H9 (cell line): ENCODE results near the gene CABLES1. TPM values are rescaled to one million over a fixed set of nuclear protein-coding genes. Genes with fewer than 3 reads are reported as not detected.

Experiments used
- DNase-seq: peaks from one replicate; pipeline ENCODE4 v3.0.0-alpha.2; 2017
- H2AFZ ChIP-seq: one replicate; pipeline ENCODE4 v1.6.1; 2013; ENCODE audit warnings: mild to moderate bottlenecking, low read length, control low read depth, moderate library complexity
- H2AK5ac ChIP-seq: 2 replicates; pipeline ENCODE4 v1.6.1; 2013; ENCODE audit warnings: low read length, control low read depth, mixed read lengths; ENCODE audit not compliant: insufficient read length
- H2BK120ac ChIP-seq: one replicate; pipeline ENCODE4 v1.6.1; 2013; ENCODE audit warnings: low read depth, mild to moderate bottlenecking, low read length, control low read depth, inconsistent platforms; ENCODE audit not compliant: poor library complexity, severe bottlenecking
- H2BK12ac ChIP-seq: 2 replicates; pipeline ENCODE4 v1.6.1; 2013; ENCODE audit warnings: low read length, control low read depth, mixed read lengths, low read depth; ENCODE audit not compliant: insufficient read length
- H2BK15ac ChIP-seq: 2 replicates; pipeline ENCODE4 v1.6.1; 2013; ENCODE audit warnings: low read depth, low read length, control low read depth
- H2BK20ac ChIP-seq: one replicate; pipeline ENCODE4 v1.6.1; 2013; ENCODE audit warnings: low read depth, mild to moderate bottlenecking, low read length, control low read depth, inconsistent platforms; ENCODE audit not compliant: poor library complexity, severe bottlenecking
- H2BK5ac ChIP-seq: 2 replicates; pipeline ENCODE4 v1.6.1; 2013; ENCODE audit warnings: low read length, control low read depth, mixed read lengths; ENCODE audit not compliant: insufficient read length
- H3K14ac ChIP-seq: 2 replicates; pipeline ENCODE4 v1.6.1; 2013; ENCODE audit warnings: low read length, control low read depth; ENCODE audit not compliant: insufficient read depth
- H3K18ac ChIP-seq: 2 replicates; pipeline ENCODE4 v1.6.1; 2013; ENCODE audit warnings: low read depth, mild to moderate bottlenecking, mixed read lengths, low read length, control low read depth; ENCODE audit not compliant: insufficient read length
- H3K23ac ChIP-seq: 2 replicates; pipeline ENCODE4 v1.6.1; 2013; ENCODE audit warnings: low read length, control low read depth, mixed read lengths, low read depth; ENCODE audit not compliant: insufficient read length
- H3K23me2 ChIP-seq: 2 replicates; pipeline ENCODE4 v1.6.1; 2013; ENCODE audit warnings: low read depth, mild to moderate bottlenecking, mixed read lengths, low read length, control low read depth; ENCODE audit not compliant: insufficient read length, poor library complexity, severe bottlenecking
- H3K27ac ChIP-seq: 2 replicates; pipeline ENCODE4 v1.5.1; 2013; ENCODE audit warnings: low read length, control low read depth, mixed read lengths, low read depth; ENCODE audit not compliant: insufficient read length
- H3K27me3 ChIP-seq: 2 replicates; pipeline ENCODE4 v1.6.1; 2013; ENCODE audit warnings: low read length, control low read depth, inconsistent platforms; ENCODE audit not compliant: insufficient read depth
- H3K4ac ChIP-seq: 2 replicates; pipeline ENCODE4 v1.6.1; 2013; ENCODE audit warnings: low read depth, mild to moderate bottlenecking, control low read depth, inconsistent platforms, low read length, moderate library complexity
- H3K4me1 ChIP-seq: 2 replicates; pipeline ENCODE4 v1.6.1; 2013; ENCODE audit warnings: low read length, control low read depth, inconsistent platforms; ENCODE audit not compliant: insufficient read depth
- H3K4me2 ChIP-seq: 2 replicates; pipeline ENCODE4 v1.6.1; 2013; ENCODE audit warnings: low read length, control low read depth, mixed read lengths; ENCODE audit not compliant: insufficient read length, insufficient read depth
- H3K56ac ChIP-seq: 2 replicates; pipeline ENCODE4 v1.6.1; 2013; ENCODE audit warnings: low read depth, mild to moderate bottlenecking, mixed read lengths, low read length, control low read depth; ENCODE audit not compliant: insufficient read length
- H3K79me1 ChIP-seq: 2 replicates; pipeline ENCODE4 v1.6.1; 2013; ENCODE audit warnings: low read depth, mild to moderate bottlenecking, moderate library complexity, low read length, control low read depth, inconsistent platforms; ENCODE audit not compliant: insufficient read depth, poor library complexity, severe bottlenecking
- H3K79me2 ChIP-seq: 2 replicates; pipeline ENCODE4 v1.6.1; 2013; ENCODE audit warnings: low read length, control low read depth, inconsistent platforms; ENCODE audit not compliant: insufficient read depth
- H3K9ac ChIP-seq: 2 replicates; pipeline ENCODE4 v1.6.1; 2013; ENCODE audit warnings: low read length, control low read depth, mixed read lengths; ENCODE audit not compliant: insufficient read length; ENCODE audit errors: extremely low read depth
- H3K9me3 ChIP-seq: one replicate; pipeline ENCODE4 v1.6.1; 2013; ENCODE audit warnings: low read depth, low read length, inconsistent platforms; ENCODE audit not compliant: control insufficient read depth
- H3T11ph ChIP-seq: one replicate; pipeline ENCODE4 v1.6.1; 2013; ENCODE audit warnings: mild to moderate bottlenecking, low read length, control low read depth, inconsistent platforms
- H4K20me1 ChIP-seq: one replicate; pipeline ENCODE4 v1.6.1; 2013; ENCODE audit not compliant: control insufficient read depth, insufficient read length, insufficient read depth
- H4K5ac ChIP-seq: 2 replicates; pipeline ENCODE4 v1.6.1; 2013; ENCODE audit warnings: low read depth, mild to moderate bottlenecking, mixed read lengths, low read length, control low read depth; ENCODE audit not compliant: insufficient read length
- H4K8ac ChIP-seq: replicated peaks from 2 replicates; pipeline ENCODE4 v1.6.1; 2013; ENCODE audit warnings: low read length, control low read depth, mixed read lengths, low read depth; ENCODE audit not compliant: insufficient read length
- H4K91ac ChIP-seq: 2 replicates; pipeline ENCODE4 v1.6.1; 2013; ENCODE audit warnings: low read depth, mild to moderate bottlenecking, moderate library complexity, mixed read lengths, low read length, control low read depth; ENCODE audit not compliant: insufficient read length
- H3K27ac Mint-ChIP-seq, 3 experiments: 2 replicates in 2 of 3; 3 replicates in 1 of 3; pipeline ENCODE4 v1.8.0; 2020 to 2021; ENCODE audit warnings: mixed read lengths in 3 of 3, mild to moderate bottlenecking in 1 of 3, moderate library complexity in 1 of 3
- H3K27me3 Mint-ChIP-seq: 2 replicates; pipeline ENCODE4 v1.8.0; 2021; ENCODE audit warnings: low read depth, mild to moderate bottlenecking, moderate library complexity, mixed read lengths
- H3K36me3 Mint-ChIP-seq, 3 experiments: 2 replicates in 2 of 3; 3 replicates in 1 of 3; pipeline ENCODE4 v1.8.0; 2020 to 2021; ENCODE audit warnings: low read depth in 3 of 3, mixed read lengths in 3 of 3; ENCODE audit not compliant: insufficient read depth in 1 of 3
- H3K4me1 Mint-ChIP-seq, 2 experiments: 2 replicates each; pipeline ENCODE4 v1.8.0; 2020; ENCODE audit warnings: mixed read lengths in 2 of 2
- H3K4me3 Mint-ChIP-seq, 2 experiments: 2 replicates in 1 of 2; 3 replicates in 1 of 2; pipeline ENCODE4 v1.8.0; 2020 to 2021; ENCODE audit warnings: mild to moderate bottlenecking in 2 of 2, mixed read lengths in 2 of 2, moderate library complexity in 1 of 2
- H3K9me3 Mint-ChIP-seq, 2 experiments: 2 replicates in 1 of 2; 3 replicates in 1 of 2; pipeline ENCODE4 v1.8.0; 2020; ENCODE audit warnings: mild to moderate bottlenecking in 2 of 2, mixed read lengths in 2 of 2, moderate library complexity in 1 of 2
- CTCF ChIP-seq: fragments of 200-600 bp; sonication (generic); conservative IDR thresholded peaks from 3 replicates; pipeline ENCODE4 v1.8.0; 2021; ENCODE audit warnings: antibody characterized with exemption, mild to moderate bottlenecking
- WGBS: extraction: QIAGEN DNeasy Blood & Tissue Kit; methylation state at CpG from one replicate; pipeline ENCODE4 v1.1.7; 2013; ENCODE audit warnings: missing lambda C conversion rate, low lambda C conversion rate, mixed read lengths; ENCODE audit not compliant: insufficient read length; ENCODE audit errors: extremely low coverage; 5-methylcytosine and 5-hydroxymethylcytosine counted together
- total RNA-seq: library from RNA; stranded (reverse); gene quantifications from 2 replicates; pipeline ENCODE4 v1.2.1, GENCODE V29; 2021

Gene CABLES1
- total RNA-seq, 1 experiment from 2014 or later, result 27.1 TPM

GRCh38 chr18:23099621-23100020, 35.7 kb upstream of the CABLES1 start:
- peak overlapping the region in 1 of 3 experiments; percentile 48; a peak in 2 of 7 replicates for H3K27ac Mint-ChIP-seq
- H3K79me2 ChIP-seq, result no peaks in the 10 kb centered on the region
- H4K91ac ChIP-seq, result no peak overlapping the region
- no peaks in the 10 kb centered on the region for H3K9me3 ChIP-seq
- no peaks in the 10 kb centered on the region for H4K20me1 ChIP-seq
- no peak overlapping the region for H2BK5ac ChIP-seq
- no peak overlapping the region for H3K4me2 ChIP-seq
- H2AFZ ChIP-seq, result no peak overlapping the region
- H3K18ac ChIP-seq, result no peak overlapping the region
- H3K27me3 ChIP-seq, result no peaks in the 10 kb centered on the region
- H3K23me2 ChIP-seq, result no peaks in the 10 kb centered on the region
- peaks cover 2% of the 10 kb centered on the region; the same call in 1 of the 2 replicates for H3K4me1 ChIP-seq
- H3K9me3 Mint-ChIP-seq, result no peaks in the 10 kb centered on the region
- H4K8ac ChIP-seq, result no peak overlapping the region
- H3K79me1 ChIP-seq, result no peaks in the 10 kb centered on the region
- no peak overlapping the region for H3K14ac ChIP-seq
- H3K27me3 Mint-ChIP-seq, result peaks cover 11% of the 10 kb centered on the region
- H2AK5ac ChIP-seq, result no peak overlapping the region
- no peak overlapping the region for H4K5ac ChIP-seq
- no peak overlapping the region for H2BK120ac ChIP-seq
- no peak overlapping the region for H3K56ac ChIP-seq
- no peak overlapping the region for H2BK12ac ChIP-seq
- H3K9ac ChIP-seq, result no peak overlapping the region
- H2BK20ac ChIP-seq, result no peak overlapping the region
- no peak overlapping the region for H3T11ph ChIP-seq
- H3K4ac ChIP-seq, result no peak overlapping the region
- no peaks in the 10 kb centered on the region; a peak in 1 of 7 replicates for H3K36me3 Mint-ChIP-seq
- no peak for TF ChIP-seq CTCF
- H2BK15ac ChIP-seq, result no peak overlapping the region
- H3K23ac ChIP-seq, result no peak overlapping the region
- WGBS, result no CpG with 5 or more reads among the region's 5 CpGs
- peaks cover 5 to 6% of the 10 kb centered on the region in 2 experiments for H3K4me1 Mint-ChIP-seq
- no peak for DNase-seq
- no peak overlapping the region for H3K4me3 Mint-ChIP-seq
- H3K27ac ChIP-seq, result no peak overlapping the region
